Measurements from ENCODE around the gene DTNBP1. TPM values are rescaled to one million over a fixed set of nuclear protein-coding genes. Genes with fewer than 3 reads are reported as not detected.

DTNBP1 gene
- total and polyA plus RNA-seq, 5 donors from 2014 or later, result 22.4 to 43.1 (median 33.7) TPM

GRCh38 chr6:15630202-15630601 is 32.6 kb downstream of the DTNBP1 start:
- ATAC-seq (ENCODE audit: low read depth in 2 of 2) (no peak), DNase-seq (no peak)
- peaks cover 11 to 45% (median 33%) of the 10 kb centered on the region in 4 donors for H3K4me1 Mint-ChIP-seq
- peaks cover 19% of the 10 kb centered on the region for H3K36me3 Mint-ChIP-seq
- Histone ChIP-seq H3K27me3 (ENCODE audit: control insufficient read depth, insufficient read depth, low read length) (no peaks in the 10 kb centered on the region), H3K36me3 (ENCODE audit: control insufficient read depth, insufficient read depth, low read length) (peaks cover 2% of the 10 kb centered on the region), H3K4me1 (ENCODE audit: control insufficient read depth, insufficient read depth, low read length, poor library complexity, severe bottlenecking) (no peaks in the 10 kb centered on the region), H3K9me3 (ENCODE audit: control insufficient read depth in 2 of 2, low read length in 2 of 2) (no peaks in the 10 kb centered on the region), H3K27ac (ENCODE audit: insufficient read depth, low read length, poor library complexity, severe bottlenecking) (no peak overlapping the region), H3K4me3 (ENCODE audit: low read depth, low read length) (no peak overlapping the region)
- H3K9me3 Mint-ChIP-seq, result peaks cover 0 to 5% (median 0%) of the 10 kb centered on the region in 7 donors
- H3K4me3 Mint-ChIP-seq, result no peak overlapping the region
- peak overlapping the region in 2 of 3 donors; percentile 14 to 70 for H3K27ac Mint-ChIP-seq
- no peaks in the 10 kb centered on the region for H3K27me3 Mint-ChIP-seq

DNA sequence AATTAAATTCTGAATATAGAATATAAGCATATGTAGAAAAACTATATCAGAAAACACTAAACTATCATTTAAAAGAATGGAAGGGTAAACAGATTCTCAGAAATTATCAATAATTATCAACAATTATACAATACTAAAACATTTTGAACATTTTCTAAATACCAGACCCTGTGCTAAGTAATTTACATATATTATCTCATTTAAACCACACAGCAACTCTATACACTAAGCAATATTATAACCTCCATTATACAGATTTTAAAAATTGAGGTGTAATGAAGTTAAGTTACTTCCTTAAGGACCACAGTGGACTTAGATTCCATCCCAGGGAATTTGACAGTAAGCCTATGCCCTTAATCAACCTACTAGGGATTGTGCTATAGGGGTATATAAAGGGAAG is 33.3 kb downstream of the DTNBP1 start:
- Histone ChIP-seq H3K9me3 (ENCODE audit: control insufficient read depth in 2 of 2, low read length in 2 of 2) (no peaks in the 10 kb centered on the region), H3K27ac (ENCODE audit: insufficient read depth, low read length, poor library complexity, severe bottlenecking) (no peak overlapping the region), H3K27me3 (ENCODE audit: control insufficient read depth, insufficient read depth, low read length) (no peaks in the 10 kb centered on the region), H3K36me3 (ENCODE audit: control insufficient read depth, insufficient read depth, low read length) (peaks cover 2% of the 10 kb centered on the region), H3K4me1 (ENCODE audit: control insufficient read depth, insufficient read depth, low read length, poor library complexity, severe bottlenecking) (no peaks in the 10 kb centered on the region), H3K4me3 (ENCODE audit: low read depth, low read length) (no peak overlapping the region)
- H3K27ac Mint-ChIP-seq, result no peak overlapping the region
- H3K27me3 Mint-ChIP-seq, result no peaks in the 10 kb centered on the region
- H3K9me3 Mint-ChIP-seq, result peaks cover 0 to under 1% (median 0%) of the 10 kb centered on the region in 7 donors
- H3K36me3 Mint-ChIP-seq, result peaks cover 12% of the 10 kb centered on the region
- no peak overlapping the region for H3K4me3 Mint-ChIP-seq
- peaks cover 11 to 45% (median 37%) of the 10 kb centered on the region in 4 donors for H3K4me1 Mint-ChIP-seq
- DNase-seq (no peak), ATAC-seq (ENCODE audit: low read depth in 2 of 2) (no peak)

DNA sequence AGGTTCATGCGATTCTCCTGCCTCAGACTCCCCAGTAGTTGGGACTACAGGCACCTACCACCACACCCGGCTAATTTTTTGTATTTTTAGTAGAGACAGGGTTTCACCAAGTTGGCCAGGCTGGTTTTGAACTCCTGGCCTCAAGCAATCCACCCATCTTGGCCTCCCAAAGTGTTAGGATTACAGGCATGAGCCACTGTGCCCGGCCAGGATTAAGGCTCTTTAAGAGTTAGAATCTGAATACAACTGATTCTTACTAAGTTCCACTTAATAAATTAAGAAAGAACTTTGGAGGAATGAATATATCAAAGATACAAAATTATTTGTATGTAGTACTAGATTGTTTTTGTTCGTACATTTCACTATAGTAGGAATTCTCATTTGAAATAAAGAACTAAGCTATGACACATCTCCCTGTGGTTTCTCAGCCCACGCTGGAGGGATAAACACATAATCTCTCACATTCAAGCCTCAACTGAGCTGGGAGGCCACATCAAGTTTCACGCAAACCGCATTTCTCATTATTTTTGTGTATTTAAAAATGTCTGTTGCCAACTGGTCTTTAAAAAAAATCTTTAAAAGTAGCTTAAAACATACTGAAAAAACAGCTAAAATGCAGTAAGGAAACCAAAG is 34.2 kb downstream of the DTNBP1 start:
- Histone ChIP-seq H3K4me3 (ENCODE audit: low read depth, low read length) (no peak overlapping the region), H3K36me3 (ENCODE audit: control insufficient read depth, insufficient read depth, low read length) (peaks cover 1% of the 10 kb centered on the region), H3K27ac (ENCODE audit: insufficient read depth, low read length, poor library complexity, severe bottlenecking) (no peak overlapping the region), H3K9me3 (ENCODE audit: control insufficient read depth in 2 of 2, low read length in 2 of 2) (no peaks in the 10 kb centered on the region), H3K4me1 (ENCODE audit: control insufficient read depth, insufficient read depth, low read length, poor library complexity, severe bottlenecking) (no peaks in the 10 kb centered on the region), H3K27me3 (ENCODE audit: control insufficient read depth, insufficient read depth, low read length) (no peaks in the 10 kb centered on the region)
- peak in 1 of 3 donors; percentile 17 for DNase-seq
- Mint-ChIP-seq H3K27ac (peak overlapping the region in 1 of 3 donors; percentile 59), H3K4me3 (no peak overlapping the region), H3K27me3 (no peaks in the 10 kb centered on the region), H3K36me3 (peaks cover 11% of the 10 kb centered on the region), H3K4me1 (peaks cover 6 to 48% (median 37%) of the 10 kb centered on the region in 4 donors), H3K9me3 (no peaks in the 10 kb centered on the region)
- no peak for ATAC-seq (ENCODE audit: low read depth in 2 of 2)

DNA sequence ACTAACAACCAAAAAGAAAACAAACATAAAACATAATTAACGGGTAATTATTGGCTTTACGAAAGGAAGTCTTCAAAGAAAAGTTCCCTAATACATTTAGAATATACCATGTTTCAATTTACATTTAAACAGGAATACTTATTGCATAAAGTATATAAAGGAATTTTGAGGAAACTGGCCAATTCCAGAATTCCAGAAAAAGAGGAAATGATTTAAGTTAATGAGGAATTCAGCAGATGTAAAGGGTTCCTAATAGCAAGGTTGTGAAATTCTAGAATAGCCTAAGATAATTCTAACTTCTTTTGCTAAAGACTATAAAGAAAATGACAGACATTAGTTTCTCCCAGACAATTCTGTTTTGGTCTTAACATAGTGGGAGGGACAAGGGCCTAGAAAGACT is 35.0 kb downstream of the DTNBP1 start:
- H3K27ac ChIP-seq (ENCODE audit: insufficient read depth, low read length, poor library complexity, severe bottlenecking), result no peak overlapping the region
- DNase-seq (no peak), ATAC-seq (ENCODE audit: low read depth in 2 of 2) (no peak)
- Mint-ChIP-seq H3K27me3 (no peaks in the 10 kb centered on the region), H3K36me3 (peaks cover 5% of the 10 kb centered on the region), H3K27ac (peak overlapping the region in 1 of 3 donors; percentile 34), H3K9me3 (no peaks in the 10 kb centered on the region), H3K4me1 (peaks cover 8 to 45% (median 36%) of the 10 kb centered on the region in 4 donors), H3K4me3 (no peak overlapping the region)
- H3K4me3 ChIP-seq (ENCODE audit: low read depth, low read length), result no peak overlapping the region
- no peaks in the 10 kb centered on the region for H3K4me1 ChIP-seq (ENCODE audit: control insufficient read depth, insufficient read depth, low read length, poor library complexity, severe bottlenecking)
- H3K27me3 ChIP-seq (ENCODE audit: control insufficient read depth, insufficient read depth, low read length), result no peaks in the 10 kb centered on the region
- H3K9me3 ChIP-seq (ENCODE audit: control insufficient read depth in 2 of 2, low read length in 2 of 2), result no peaks in the 10 kb centered on the region
- H3K36me3 ChIP-seq (ENCODE audit: control insufficient read depth, insufficient read depth, low read length), result no peaks in the 10 kb centered on the region

DNA sequence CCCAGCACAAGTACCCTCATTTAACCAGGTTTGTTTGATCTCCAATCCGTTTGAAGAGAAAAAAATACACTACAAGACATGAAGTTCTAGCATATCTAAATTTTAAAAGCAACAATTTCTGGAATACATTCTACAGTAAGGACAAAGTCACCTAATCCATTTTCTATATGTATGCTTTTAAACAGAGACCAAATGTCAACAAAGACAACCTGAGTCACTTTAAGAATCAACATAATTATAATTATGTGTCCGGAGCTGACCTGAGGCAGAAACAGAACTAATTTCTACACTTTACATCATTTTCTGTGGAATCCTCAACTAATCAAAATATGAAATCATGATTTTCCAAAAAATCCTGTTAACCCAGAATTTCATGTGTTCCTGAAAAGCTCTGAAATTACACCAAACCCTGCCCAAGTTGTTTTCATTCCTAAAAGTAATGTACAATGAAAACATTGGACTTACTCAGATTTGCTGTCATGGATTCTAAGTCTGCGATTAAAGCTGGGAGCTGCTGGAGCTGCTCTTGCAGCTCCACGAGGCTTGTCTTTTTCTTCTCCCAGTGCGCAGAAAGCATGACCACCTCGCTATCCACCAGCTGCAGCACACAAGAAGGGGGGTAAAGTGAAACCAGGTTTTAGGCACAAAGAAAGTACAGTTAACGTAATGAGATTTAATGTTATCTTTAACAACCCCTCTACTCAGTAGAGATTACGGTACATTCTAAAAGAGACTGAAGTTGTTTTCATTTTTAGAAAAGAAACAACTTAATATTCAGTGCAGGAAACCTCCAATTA is 35.8 kb downstream of the DTNBP1 start:
- Histone ChIP-seq H3K4me1 (ENCODE audit: control insufficient read depth, insufficient read depth, low read length, poor library complexity, severe bottlenecking) (no peaks in the 10 kb centered on the region), H3K4me3 (ENCODE audit: low read depth, low read length) (no peak overlapping the region), H3K27me3 (ENCODE audit: control insufficient read depth, insufficient read depth, low read length) (no peaks in the 10 kb centered on the region), H3K9me3 (ENCODE audit: control insufficient read depth in 2 of 2, low read length in 2 of 2) (no peaks in the 10 kb centered on the region), H3K36me3 (ENCODE audit: control insufficient read depth, insufficient read depth, low read length) (no peaks in the 10 kb centered on the region), H3K27ac (ENCODE audit: insufficient read depth, low read length, poor library complexity, severe bottlenecking) (no peak overlapping the region)
- Mint-ChIP-seq H3K4me1 (peaks cover 8 to 47% (median 34%) of the 10 kb centered on the region in 4 donors), H3K36me3 (peaks cover 5% of the 10 kb centered on the region), H3K27ac (peak overlapping the region in 2 of 3 donors; percentile 34 to 42), H3K4me3 (peak overlapping the region in 1 of 4 donors; percentile 41), H3K27me3 (no peaks in the 10 kb centered on the region), H3K9me3 (no peaks in the 10 kb centered on the region)
- DNase-seq, result no peak
- ATAC-seq (ENCODE audit: low read depth in 2 of 2), result no peak

DNA sequence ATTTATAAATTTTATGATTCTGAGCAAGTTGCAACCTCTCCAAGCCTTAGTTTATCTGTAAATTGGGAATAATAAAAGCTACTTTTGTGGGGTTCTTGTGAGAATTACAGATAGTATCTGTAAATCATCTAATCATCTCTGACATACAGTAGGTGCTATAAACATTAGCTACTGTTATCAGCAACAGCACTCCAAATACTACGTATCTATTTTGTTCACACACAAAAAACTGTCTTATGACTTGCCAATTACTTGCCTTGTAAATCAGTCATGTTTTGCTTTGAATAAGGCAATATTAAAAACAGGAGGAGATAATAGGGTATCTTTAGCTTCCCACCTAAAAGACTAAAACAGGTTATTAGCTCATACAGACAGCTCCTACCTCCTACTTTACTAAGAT is 36.7 kb downstream of the DTNBP1 start:
- H3K36me3 ChIP-seq (ENCODE audit: control insufficient read depth, insufficient read depth, low read length), result no peaks in the 10 kb centered on the region
- H3K36me3 Mint-ChIP-seq, result no peaks in the 10 kb centered on the region
- H3K4me1 ChIP-seq (ENCODE audit: control insufficient read depth, insufficient read depth, low read length, poor library complexity, severe bottlenecking), result no peaks in the 10 kb centered on the region
- no peak overlapping the region for H3K27ac ChIP-seq (ENCODE audit: insufficient read depth, low read length, poor library complexity, severe bottlenecking)
- H3K4me3 Mint-ChIP-seq, result no peak overlapping the region
- no peak overlapping the region for H3K27ac Mint-ChIP-seq
- H3K27me3 ChIP-seq (ENCODE audit: control insufficient read depth, insufficient read depth, low read length), result no peaks in the 10 kb centered on the region
- H3K4me3 ChIP-seq (ENCODE audit: low read depth, low read length), result no peak overlapping the region
- no peaks in the 10 kb centered on the region for H3K27me3 Mint-ChIP-seq
- DNase-seq (no peak), ATAC-seq (ENCODE audit: low read depth in 2 of 2) (no peak)
- no peaks in the 10 kb centered on the region for H3K9me3 Mint-ChIP-seq
- H3K4me1 Mint-ChIP-seq, result peaks cover 17 to 45% (median 38%) of the 10 kb centered on the region in 4 donors
- H3K9me3 ChIP-seq (ENCODE audit: control insufficient read depth in 2 of 2, low read length in 2 of 2), result no peaks in the 10 kb centered on the region

GRCh38 chr6:15623276-15624116 is 39.3 kb downstream of the DTNBP1 start:
- H3K4me1 Mint-ChIP-seq, result peaks cover 21 to 38% (median 29%) of the 10 kb centered on the region in 4 donors
- H3K4me1 ChIP-seq (ENCODE audit: control insufficient read depth, insufficient read depth, low read length, poor library complexity, severe bottlenecking), result no peaks in the 10 kb centered on the region
- H3K27ac Mint-ChIP-seq, result no peak overlapping the region
- H3K27me3 Mint-ChIP-seq, result no peaks in the 10 kb centered on the region
- H3K27ac ChIP-seq (ENCODE audit: insufficient read depth, low read length, poor library complexity, severe bottlenecking), result no peak overlapping the region
- H3K27me3 ChIP-seq (ENCODE audit: control insufficient read depth, insufficient read depth, low read length), result no peaks in the 10 kb centered on the region
- no peaks in the 10 kb centered on the region for H3K9me3 Mint-ChIP-seq
- DNase-seq, result peak in 2 of 3 donors; percentile 24 to 25
- no peak overlapping the region for H3K4me3 ChIP-seq (ENCODE audit: low read depth, low read length)
- peak in 1 of 2 donors; percentile 44 for ATAC-seq (ENCODE audit: low read depth in 2 of 2)
- no peaks in the 10 kb centered on the region for H3K9me3 ChIP-seq (ENCODE audit: control insufficient read depth in 2 of 2, low read length in 2 of 2)
- H3K4me3 Mint-ChIP-seq, result no peak overlapping the region
- peaks cover 3% of the 10 kb centered on the region for H3K36me3 Mint-ChIP-seq
- H3K36me3 ChIP-seq (ENCODE audit: control insufficient read depth, insufficient read depth, low read length), result no peaks in the 10 kb centered on the region

Measured in CD4-positive, CD25-positive, alpha-beta regulatory T cell (primary cell).